22Rv1 (cell line): ENCODE measurements around the gene ZBTB40.

Source experiments
- ZFX ChIP-seq: fragments of 450-650 bp; IDR thresholded peaks from 2 replicates; pipeline ENCODE4 v1.6.1; 2017; ENCODE audit warnings: antibody characterized with exemption, borderline replicate concordance
- TF ChIP-seq, protein P1 (sequence below): fragments of 450-650 bp; IDR thresholded peaks from 2 replicates; pipeline ENCODE4 v1.5.1; 2017; ENCODE audit warnings: mild to moderate bottlenecking

DNA sequence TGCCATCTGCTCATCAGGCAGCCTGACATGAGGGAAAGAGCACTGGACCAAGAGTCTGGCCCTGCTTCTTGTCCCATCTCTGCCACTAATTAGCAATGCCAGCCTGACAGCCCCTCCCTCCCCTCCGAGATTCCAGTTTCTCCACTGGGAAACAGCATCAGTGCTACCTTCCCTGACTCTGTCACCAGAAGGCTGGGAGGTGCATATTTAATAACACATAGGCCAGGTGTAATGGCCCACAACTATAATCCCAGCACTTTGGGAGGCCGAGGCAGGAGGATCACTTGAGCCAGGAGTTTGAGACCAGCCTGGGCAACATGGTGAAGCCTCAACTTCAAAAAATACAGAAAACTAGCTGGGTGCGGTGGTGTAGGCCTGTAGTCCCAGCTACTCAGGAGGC is 41.2 kb upstream of the ZBTB40 start:
- TF ChIP-seq, protein P1, sequence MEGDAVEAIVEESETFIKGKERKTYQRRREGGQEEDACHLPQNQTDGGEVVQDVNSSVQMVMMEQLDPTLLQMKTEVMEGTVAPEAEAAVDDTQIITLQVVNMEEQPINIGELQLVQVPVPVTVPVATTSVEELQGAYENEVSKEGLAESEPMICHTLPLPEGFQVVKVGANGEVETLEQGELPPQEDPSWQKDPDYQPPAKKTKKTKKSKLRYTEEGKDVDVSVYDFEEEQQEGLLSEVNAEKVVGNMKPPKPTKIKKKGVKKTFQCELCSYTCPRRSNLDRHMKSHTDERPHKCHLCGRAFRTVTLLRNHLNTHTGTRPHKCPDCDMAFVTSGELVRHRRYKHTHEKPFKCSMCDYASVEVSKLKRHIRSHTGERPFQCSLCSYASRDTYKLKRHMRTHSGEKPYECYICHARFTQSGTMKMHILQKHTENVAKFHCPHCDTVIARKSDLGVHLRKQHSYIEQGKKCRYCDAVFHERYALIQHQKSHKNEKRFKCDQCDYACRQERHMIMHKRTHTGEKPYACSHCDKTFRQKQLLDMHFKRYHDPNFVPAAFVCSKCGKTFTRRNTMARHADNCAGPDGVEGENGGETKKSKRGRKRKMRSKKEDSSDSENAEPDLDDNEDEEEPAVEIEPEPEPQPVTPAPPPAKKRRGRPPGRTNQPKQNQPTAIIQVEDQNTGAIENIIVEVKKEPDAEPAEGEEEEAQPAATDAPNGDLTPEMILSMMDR = no peak
- TF ChIP-seq ZFX = no peak
